Measurements from ENCODE around the gene MEGF6.

The MEGF6 gene

DNA sequence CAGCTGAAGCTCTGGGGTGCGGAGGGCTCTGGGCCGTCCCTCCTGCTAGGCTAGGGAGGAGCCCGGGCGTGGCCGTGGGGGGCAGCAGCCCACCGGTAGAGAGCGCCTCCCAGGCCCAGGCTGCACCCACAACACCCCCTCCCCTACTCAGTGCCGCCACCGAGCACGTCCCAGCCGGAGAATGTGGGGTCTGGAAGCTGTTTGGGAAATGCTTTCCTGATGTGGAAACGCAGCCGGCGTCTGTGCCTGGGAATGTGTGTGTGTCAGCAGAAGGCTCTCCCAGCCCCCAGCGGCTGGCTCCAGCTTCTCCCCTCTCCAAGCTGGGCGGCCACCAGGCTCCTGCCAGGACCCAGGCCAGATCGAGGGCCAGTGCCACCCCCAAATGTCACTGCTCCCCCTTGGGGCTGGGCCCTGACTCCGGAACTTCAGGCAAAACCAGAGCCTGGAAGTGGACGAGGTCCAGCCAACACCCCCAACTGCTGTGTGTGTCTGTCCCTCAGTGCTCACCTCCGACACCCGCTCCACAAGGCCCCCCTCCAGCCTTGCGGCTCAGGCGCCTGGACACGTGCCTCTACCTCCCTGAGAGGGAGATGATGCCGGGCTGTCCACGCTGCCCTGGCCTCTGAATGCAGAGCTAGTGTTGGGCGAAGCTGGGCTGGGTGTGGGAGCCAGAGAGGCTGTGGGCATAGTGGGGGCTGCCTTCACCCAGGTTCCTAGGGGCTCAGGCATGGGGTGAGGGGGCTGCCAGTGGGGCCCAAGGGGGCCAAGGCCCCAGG, 74.7 kb downstream of the MEGF6 start:
- DNase-seq (ENCODE audit: low read depth): no peak

DNA sequence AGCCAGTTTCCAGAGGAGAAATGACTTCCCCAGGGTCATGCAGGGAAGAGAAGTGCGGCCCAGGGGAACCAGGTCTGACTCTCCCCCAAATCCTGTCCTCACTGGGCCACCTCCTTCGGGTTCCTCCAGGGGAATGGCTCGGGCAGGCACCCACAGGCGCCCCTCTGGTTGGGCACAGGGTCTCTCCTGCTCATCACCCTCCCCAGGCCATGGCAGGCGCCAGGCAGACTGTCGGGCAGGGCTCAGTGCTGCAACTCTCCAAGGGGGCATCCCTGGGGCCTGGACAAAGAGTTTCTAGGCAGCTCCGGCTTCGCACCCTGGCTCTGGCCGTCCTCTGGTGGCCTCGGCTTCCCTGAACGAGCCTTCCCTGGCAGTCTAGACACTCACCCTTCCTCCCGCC, 75.6 kb downstream of the MEGF6 start:
- DNase-seq (ENCODE audit: low read depth): no peak

DNA sequence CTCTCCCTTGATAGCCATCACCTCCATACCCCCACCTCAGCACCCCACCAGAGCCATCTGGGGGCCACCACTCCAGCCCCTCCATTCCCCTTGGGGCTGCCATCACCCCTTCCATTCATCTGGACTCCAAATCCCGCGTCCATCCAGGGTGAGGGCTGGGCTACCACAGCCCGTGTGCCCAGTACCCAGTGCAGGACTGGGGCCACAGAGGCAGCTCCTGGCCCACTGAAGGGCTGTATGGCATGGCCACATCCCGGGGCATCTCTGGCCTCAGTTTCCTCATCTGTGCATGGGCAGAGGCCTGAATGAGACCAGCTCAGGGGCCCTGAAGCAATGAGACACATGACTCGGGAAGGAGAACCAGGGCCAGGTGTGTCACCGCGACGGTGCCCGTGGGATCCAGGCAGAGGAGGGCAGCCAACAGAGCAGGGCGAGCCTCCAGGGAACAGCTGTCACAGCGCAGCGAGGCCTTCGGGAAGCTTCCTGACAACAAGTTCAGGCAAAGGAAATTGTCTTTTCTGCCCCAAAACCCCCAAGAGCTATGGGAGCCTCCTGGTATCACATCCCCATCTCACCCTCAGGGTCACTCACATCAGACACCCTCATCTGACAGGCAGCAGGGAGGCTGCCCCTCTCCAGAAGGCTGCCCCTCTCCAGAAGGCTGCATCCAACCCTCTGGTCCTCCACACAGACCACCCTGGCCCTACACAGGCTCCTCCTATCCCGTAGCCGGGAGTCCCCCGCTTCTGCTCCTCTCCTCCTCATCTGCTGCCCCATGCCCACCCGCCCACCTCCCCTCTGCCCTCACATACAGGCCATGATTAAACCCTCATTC, 76.3 kb downstream of the MEGF6 start:
- DNase-seq (ENCODE audit: low read depth): no peak

- DNase-seq (ENCODE audit: low read depth): no peak
Measured at GRCh38 chr1:3533067-3534048, 78.0 kb downstream of the MEGF6 start.

DNA sequence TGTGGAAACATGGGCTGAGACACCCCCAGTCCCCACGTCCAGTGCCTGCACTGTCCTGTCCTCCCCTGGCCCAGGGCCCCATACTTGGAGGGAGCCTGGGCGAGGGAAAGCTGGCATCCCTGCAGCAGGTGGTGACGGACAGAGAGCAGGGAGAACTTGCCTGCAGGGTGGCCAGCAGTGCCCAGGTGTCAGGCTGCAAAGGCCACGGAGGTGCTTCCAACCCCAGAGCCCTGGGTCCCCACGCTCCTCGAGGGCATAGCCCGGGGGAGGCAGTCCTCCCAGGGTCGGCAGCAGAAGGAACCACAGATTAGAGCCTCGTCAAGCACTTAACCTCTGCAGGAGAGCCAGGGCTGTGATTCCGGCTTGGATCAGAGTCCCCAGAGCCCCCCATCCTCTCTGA, 79.4 kb downstream of the MEGF6 start:
- no peak for DNase-seq (ENCODE audit: low read depth)

- peak; percentile 39 for DNase-seq (ENCODE audit: low read depth)
Measured at GRCh38 chr1:3530926-3531818, 80.1 kb downstream of the MEGF6 start.

- no peak for DNase-seq (ENCODE audit: low read depth)
Measured at GRCh38 chr1:3530086-3530925, 81.0 kb downstream of the MEGF6 start.

- DNase-seq (ENCODE audit: low read depth): no peak
Measured at GRCh38 chr1:3529099-3529729, 82.1 kb downstream of the MEGF6 start.

GRCh38 chr1:3527774-3528173, 83.5 kb downstream of the MEGF6 start:
- DNase-seq (ENCODE audit: low read depth): no peak

- no peak for DNase-seq (ENCODE audit: low read depth)
Measured at GRCh38 chr1:3525551-3526482, 85.5 kb downstream of the MEGF6 start.

GRCh38 chr1:3524556-3525203, 86.6 kb downstream of the MEGF6 start:
- DNase-seq (ENCODE audit: low read depth): no peak

- DNase-seq (ENCODE audit: low read depth): no peak
Measured at GRCh38 chr1:3523980-3524379, 87.3 kb downstream of the MEGF6 start.

DNA sequence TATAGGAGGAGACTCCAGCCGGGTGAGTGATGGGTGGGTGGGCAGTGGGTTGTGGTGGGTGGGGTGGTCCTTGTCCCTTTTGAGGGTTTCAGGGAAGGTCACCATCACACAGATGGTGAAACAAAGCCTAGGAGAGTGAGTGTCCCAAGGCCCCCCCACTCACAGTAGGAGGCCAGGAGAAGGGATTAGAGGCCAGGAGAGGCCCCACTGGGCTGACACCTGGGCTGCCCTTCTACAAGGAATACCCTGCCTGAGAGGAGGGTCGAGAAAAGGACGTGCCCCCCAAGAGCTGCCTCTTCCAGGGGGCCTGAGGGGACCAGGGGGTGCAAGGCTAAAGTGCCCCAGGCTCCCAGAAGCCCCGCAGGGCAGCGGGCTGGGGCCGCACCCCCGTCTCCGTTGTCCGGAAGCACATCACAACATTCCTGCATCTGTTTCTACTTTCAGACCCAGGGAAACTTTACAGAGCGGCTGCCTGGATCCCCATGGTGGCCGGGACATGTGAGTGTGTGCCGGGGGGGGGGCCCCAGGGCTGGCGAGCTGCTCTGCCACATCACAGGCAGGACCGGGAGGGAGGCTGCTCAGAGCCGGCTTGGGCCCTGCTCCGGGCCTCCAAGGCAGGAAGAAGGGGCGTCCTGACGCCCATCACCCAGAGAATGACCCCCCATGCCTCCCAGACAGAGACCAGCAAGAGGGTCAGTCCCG, 88.6 kb downstream of the MEGF6 start:
- no peak for DNase-seq (ENCODE audit: low read depth)

GRCh38 chr1:3522112-3522511, 89.2 kb downstream of the MEGF6 start:
- DNase-seq (ENCODE audit: low read depth): no peak

GRCh38 chr1:3521426-3521825, 89.9 kb downstream of the MEGF6 start:
- no peak for DNase-seq (ENCODE audit: low read depth)

DNA sequence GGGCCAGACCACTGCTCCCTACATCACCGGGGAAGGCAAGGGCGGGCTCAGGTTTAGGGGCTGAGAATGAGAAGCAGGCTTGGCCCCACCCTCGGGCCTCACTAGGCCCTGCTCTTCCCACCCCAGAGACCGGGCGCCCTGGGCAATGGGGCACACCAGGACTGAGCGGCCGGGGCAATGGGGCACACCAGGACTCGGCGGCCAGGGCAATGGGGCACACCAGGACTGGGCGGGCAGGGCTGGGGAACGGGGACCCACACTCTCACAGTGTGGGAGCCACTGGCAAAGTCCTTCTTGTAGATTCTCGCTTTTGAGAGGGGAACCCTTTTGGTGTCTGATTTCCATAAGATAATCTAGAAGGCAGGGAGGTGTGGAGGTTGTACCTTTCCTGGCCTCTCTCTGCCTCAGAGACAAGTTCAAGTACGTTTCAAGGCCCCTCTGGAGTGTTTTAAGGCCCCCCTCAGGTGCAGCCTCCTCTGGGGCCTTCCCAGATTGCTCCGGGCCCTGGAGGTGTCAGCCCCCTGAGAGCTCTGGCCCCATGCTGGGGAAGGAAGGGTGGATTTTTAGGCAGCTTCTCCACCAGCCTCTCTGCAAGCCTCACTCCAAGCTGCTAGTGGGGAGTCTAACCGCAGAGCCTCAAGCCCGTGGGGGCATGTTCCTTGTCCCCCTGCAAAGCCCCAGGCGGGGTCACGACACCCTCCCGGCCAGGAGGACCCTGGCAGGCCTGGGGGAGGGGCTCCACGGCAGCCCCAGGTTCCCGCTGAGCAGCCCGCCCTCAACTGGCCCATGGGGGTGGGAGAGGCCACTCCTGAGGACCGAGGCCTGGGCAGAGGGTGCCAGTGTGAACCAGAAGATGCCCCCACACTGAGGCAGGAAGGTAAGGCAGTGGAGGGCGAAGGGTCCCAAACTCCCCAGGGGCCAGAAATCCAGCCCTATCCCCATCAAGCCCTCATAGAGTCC, 90.6 kb downstream of the MEGF6 start:
- DNase-seq (ENCODE audit: low read depth): no peak

Measured in stimulated activated CD8-positive, alpha-beta memory T cell treated with anti-CD3 and anti-CD28 coated beads, Interleukin-15, amount 100 ng/mL, for 1 hour (primary cell).